ENCODE data around the gene FEM1B.

The FEM1B gene

GRCh38 chr15:68289621-68290352 is 12.2 kb downstream of the FEM1B start:
- Mint-ChIP-seq H3K9me3 (no peaks in the 10 kb centered on the region), H3K4me1 (peaks cover 38% of the 10 kb centered on the region), H3K4me3 (no peak overlapping the region), H3K27ac (no peak overlapping the region), H3K36me3 (peaks cover 43% of the 10 kb centered on the region), H3K27me3 (no peaks in the 10 kb centered on the region)
- ATAC-seq = no peak

- H3K4me3 Mint-ChIP-seq = no peak overlapping the region
- peaks cover 31% of the 10 kb centered on the region for H3K4me1 Mint-ChIP-seq
- H3K27ac Mint-ChIP-seq = no peak overlapping the region
- H3K27me3 Mint-ChIP-seq = no peaks in the 10 kb centered on the region
- ATAC-seq = no peak
- H3K36me3 Mint-ChIP-seq = peaks cover 43% of the 10 kb centered on the region
- no peaks in the 10 kb centered on the region for H3K9me3 Mint-ChIP-seq
These were observed 13.2 kb downstream of the FEM1B start for GRCh38 chr15:68290715-68291114.

- Mint-ChIP-seq H3K4me1 (peaks cover 20% of the 10 kb centered on the region), H3K27ac (no peak overlapping the region), H3K27me3 (no peaks in the 10 kb centered on the region), H3K36me3 (peaks cover 51% of the 10 kb centered on the region), H3K4me3 (no peak overlapping the region), H3K9me3 (no peaks in the 10 kb centered on the region)
- no peak for ATAC-seq
These were observed 14.7 kb downstream of the FEM1B start for GRCh38 chr15:68292157-68292781.

- H3K4me1 Mint-ChIP-seq = peaks cover 15% of the 10 kb centered on the region
- H3K9me3 Mint-ChIP-seq = no peaks in the 10 kb centered on the region
- H3K4me3 Mint-ChIP-seq = no peak overlapping the region
- peaks cover 51% of the 10 kb centered on the region for H3K36me3 Mint-ChIP-seq
- ATAC-seq = no peak
- H3K27me3 Mint-ChIP-seq = no peaks in the 10 kb centered on the region
- no peak overlapping the region for H3K27ac Mint-ChIP-seq
These were observed 15.4 kb downstream of the FEM1B start for GRCh38 chr15:68292967-68293366.

GRCh38 chr15:68295014-68295805 is 17.7 kb downstream of the FEM1B start:
- Mint-ChIP-seq H3K4me3 (no peak overlapping the region), H3K4me1 (peaks cover 16% of the 10 kb centered on the region), H3K27ac (no peak overlapping the region), H3K27me3 (no peaks in the 10 kb centered on the region), H3K9me3 (no peaks in the 10 kb centered on the region), H3K36me3 (peaks cover 38% of the 10 kb centered on the region)
- no peak for ATAC-seq

- H3K9me3 Mint-ChIP-seq = no peaks in the 10 kb centered on the region
- peak overlapping the region; percentile 62 for H3K4me3 Mint-ChIP-seq
- peak overlapping the region; percentile 74 for H3K27ac Mint-ChIP-seq
- peaks cover 29% of the 10 kb centered on the region for H3K36me3 Mint-ChIP-seq
- H3K27me3 Mint-ChIP-seq = no peaks in the 10 kb centered on the region
- no peak for ATAC-seq
- H3K4me1 Mint-ChIP-seq = peaks cover 16% of the 10 kb centered on the region
These were observed 20.8 kb downstream of the FEM1B start for GRCh38 chr15:68298336-68298735.

GRCh38 chr15:68298882-68299381 is 21.4 kb downstream of the FEM1B start:
- Mint-ChIP-seq H3K9me3 (no peaks in the 10 kb centered on the region), H3K4me1 (peaks cover 16% of the 10 kb centered on the region), H3K4me3 (peak overlapping the region; percentile 62), H3K27ac (peak overlapping the region; percentile 74), H3K36me3 (peaks cover 29% of the 10 kb centered on the region), H3K27me3 (no peaks in the 10 kb centered on the region)
- ATAC-seq = peak; percentile 87

GRCh38 chr15:68299436-68299835 is 21.9 kb downstream of the FEM1B start:
- ATAC-seq = no peak
- H3K4me1 Mint-ChIP-seq = peaks cover 16% of the 10 kb centered on the region
- H3K36me3 Mint-ChIP-seq = peaks cover 29% of the 10 kb centered on the region
- H3K27me3 Mint-ChIP-seq = no peaks in the 10 kb centered on the region
- H3K4me3 Mint-ChIP-seq = peak overlapping the region; percentile 62
- H3K9me3 Mint-ChIP-seq = no peaks in the 10 kb centered on the region
- H3K27ac Mint-ChIP-seq = peak overlapping the region; percentile 74

- Mint-ChIP-seq H3K9me3 (no peaks in the 10 kb centered on the region), H3K4me3 (no peak overlapping the region), H3K36me3 (peaks cover 23% of the 10 kb centered on the region), H3K27ac (no peak overlapping the region), H3K27me3 (no peaks in the 10 kb centered on the region), H3K4me1 (peaks cover 16% of the 10 kb centered on the region)
- no peak for ATAC-seq
These were observed 22.8 kb downstream of the FEM1B start for GRCh38 chr15:68300115-68300940.

- H3K27ac Mint-ChIP-seq = no peak overlapping the region
- ATAC-seq = no peak
These were observed 23.8 kb downstream of the FEM1B start for GRCh38 chr15:68301301-68301700.

GRCh38 chr15:68302729-68303128 is 25.2 kb downstream of the FEM1B start:
- Mint-ChIP-seq H3K27ac (no peak overlapping the region), H3K4me3 (no peak overlapping the region), H3K9me3 (no peaks in the 10 kb centered on the region), H3K27me3 (peaks cover 16% of the 10 kb centered on the region), H3K36me3 (peaks cover 5% of the 10 kb centered on the region), H3K4me1 (peaks cover 27% of the 10 kb centered on the region)
- no peak for ATAC-seq

More at GRCh38 chr15:68301301-68301700, 23.8 kb downstream of the FEM1B start:
- Mint-ChIP-seq H3K27me3 (peaks cover 2% of the 10 kb centered on the region), H3K36me3 (peaks cover 14% of the 10 kb centered on the region), H3K4me1 (peaks cover 18% of the 10 kb centered on the region), H3K9me3 (no peaks in the 10 kb centered on the region), H3K4me3 (no peak overlapping the region)

GRCh38 chr15:68303134-68303533 is 25.6 kb downstream of the FEM1B start:
- Mint-ChIP-seq H3K4me1 (peaks cover 27% of the 10 kb centered on the region), H3K36me3 (peaks cover 5% of the 10 kb centered on the region), H3K27ac (no peak overlapping the region), H3K9me3 (no peaks in the 10 kb centered on the region), H3K4me3 (no peak overlapping the region), H3K27me3 (peaks cover 18% of the 10 kb centered on the region)
- no peak for ATAC-seq

- Mint-ChIP-seq H3K9me3 (no peaks in the 10 kb centered on the region), H3K27ac (no peak overlapping the region), H3K4me1 (peaks cover 21% of the 10 kb centered on the region), H3K27me3 (peaks cover 18% of the 10 kb centered on the region), H3K4me3 (no peak overlapping the region), H3K36me3 (peaks cover 5% of the 10 kb centered on the region)
- ATAC-seq = no peak
These were observed 26.3 kb downstream of the FEM1B start for GRCh38 chr15:68303560-68304436.

Data from stimulated activated memory B cell treated with anti-CD40 and anti-IgM and Interleukin-4, amounts not matched to agents 10 μg/mL and 1 μg/mL and 100 μg/mL, for 72 hours (primary cell).